HepG2 (cell line): ENCODE measurements around the gene TKFC. TPM values are rescaled to one million over a fixed set of nuclear protein-coding genes. Genes with fewer than 3 reads are reported as not detected.

Experiments
- AHR ChIP-seq: IDR thresholded peaks from 2 replicates; pipeline ENCODE4 v1.6.1; 2018; ENCODE audit warnings: missing genetic modification reagents, missing compliant biosample characterization
- ATAD3A ChIP-seq: sonication (generic); formaldehyde crosslinking; IDR thresholded peaks from 2 replicates; pipeline ENCODE4 v1.4.0; 2020; ENCODE audit warnings: missing genetic modification reagents
- ATRX ChIP-seq: sonication (generic); formaldehyde crosslinking; IDR thresholded peaks from 2 replicates; pipeline ENCODE4 v1.4.0; 2020; ENCODE audit warnings: missing genetic modification reagents, borderline replicate concordance
- ELF1 ChIP-seq: sonication (generic); formaldehyde crosslinking; IDR thresholded peaks from 2 replicates; pipeline ENCODE4 v1.4.0; 2020; ENCODE audit warnings: missing genetic modification reagents
- FOSL1 ChIP-seq: sonication (generic); formaldehyde crosslinking; IDR thresholded peaks from 2 replicates; pipeline ENCODE4 v1.9.0; 2021; ENCODE audit warnings: missing genetic modification reagents, borderline replicate concordance
- MTF2 ChIP-seq: sonication (generic); formaldehyde crosslinking; IDR thresholded peaks from 2 replicates; pipeline ENCODE4 v1.5.0; 2020; ENCODE audit warnings: missing genetic modification reagents, borderline replicate concordance
- NAIF1 ChIP-seq: sonication (generic); formaldehyde crosslinking; IDR thresholded peaks from 2 replicates; pipeline ENCODE4 v1.5.0; 2020; ENCODE audit warnings: mild to moderate bottlenecking, missing genetic modification reagents, borderline replicate concordance
- RAD51 ChIP-seq: fragments of 450-650 bp; IDR thresholded peaks from 2 replicates; pipeline ENCODE4 v1.6.1; 2016; ENCODE audit warnings: borderline replicate concordance
- RFX3 ChIP-seq: IDR thresholded peaks from 2 replicates; pipeline ENCODE4 v1.6.1; 2016; ENCODE audit warnings: missing biosample characterization, missing genetic modification reagents
- RFX5 ChIP-seq: IDR thresholded peaks from 2 replicates; pipeline ENCODE4 v1.6.1; 2011; ENCODE audit warnings: low read depth, low read length, improper control_type of control experiment
- STAG1 ChIP-seq: sonication (generic); formaldehyde crosslinking; IDR thresholded peaks from 2 replicates; pipeline ENCODE4 v1.4.0; 2020; ENCODE audit warnings: missing genetic modification reagents
- SYNCRIP ChIP-seq: fragments of 200-400 bp; formaldehyde crosslinking; IDR thresholded peaks from 2 replicates; pipeline ENCODE4 v1.6.1; 2018; ENCODE audit warnings: mild to moderate bottlenecking, low read depth, low read length; ENCODE audit not compliant: insufficient read depth
- ZNF143 ChIP-seq: sonication (generic); formaldehyde crosslinking; IDR thresholded peaks from 2 replicates; pipeline ENCODE4 v1.4.0; 2020; ENCODE audit warnings: missing genetic modification reagents
- ZNF567 ChIP-seq: sonication (generic); formaldehyde crosslinking; IDR thresholded peaks from 2 replicates; pipeline ENCODE4 v1.8.1; 2023; ENCODE audit warnings: mild to moderate bottlenecking, missing genetic modification reagents, borderline replicate concordance
- ZNF605 ChIP-seq: sonication (generic); formaldehyde crosslinking; IDR thresholded peaks from 2 replicates; pipeline ENCODE4 v1.8.0; 2022; ENCODE audit warnings: mild to moderate bottlenecking, missing genetic modification reagents
- ZNF614 ChIP-seq: IDR thresholded peaks from 2 replicates; pipeline ENCODE4 v1.6.1; 2018; ENCODE audit warnings: missing biosample characterization, missing genetic modification reagents, inconsistent platforms, borderline replicate concordance
- polyA plus RNA-seq, 8 experiments: library from polyadenylated mRNA; depleted of rRNA in 3 of 8; stranded (reverse) in 7 of 8; unstranded in 1 of 8; fragments of >200 nt; fragmentation: Illumina TruSeq in 4 of 8; extraction: Trizol in 4 of 8; gene quantifications; 2 replicates each; pipeline versions ENCODE4 v1.2.1 to v1.2.3, GENCODE V29; 2011 to 2016; ENCODE audit warnings: low read depth in 4 of 8, missing spikeins in 1 of 8, mixed read lengths in 1 of 8; ENCODE audit not compliant: insufficient read depth in 1 of 8
- total RNA-seq, 5 experiments: library from RNA; depleted of rRNA; stranded (reverse); fragments of >200 nt; fragmentation: Illumina TruSeq; extraction: Trizol; gene quantifications; 2 replicates each; pipeline ENCODE4 v1.2.3, GENCODE V29; 2016; ENCODE audit warnings: low read depth in 1 of 5
- TF ChIP-seq, protein P1 (sequence below): sonication (generic); formaldehyde crosslinking; IDR thresholded peaks from 2 replicates; pipeline ENCODE4 v1.8.1; 2023; ENCODE audit warnings: missing genetic modification reagents, mild to moderate bottlenecking, borderline replicate concordance
- TF ChIP-seq, protein P2 (sequence below): sonication (generic); formaldehyde crosslinking; IDR thresholded peaks from 2 replicates; pipeline ENCODE4 v1.4.0; 2020; ENCODE audit warnings: mild to moderate bottlenecking, missing genetic modification reagents
- TF ChIP-seq, protein P3 (sequence below): sonication (generic); formaldehyde crosslinking; IDR thresholded peaks from 2 replicates; pipeline ENCODE4 v1.5.0; 2020; ENCODE audit warnings: missing genetic modification reagents
- TF ChIP-seq, protein P4 (sequence below): sonication (generic); formaldehyde crosslinking; IDR thresholded peaks from 2 replicates; pipeline ENCODE4 v1.4.0; 2020; ENCODE audit warnings: mild to moderate bottlenecking, missing genetic modification reagents, borderline replicate concordance
- TF ChIP-seq, protein P5 (sequence below): sonication (generic); formaldehyde crosslinking; IDR thresholded peaks from 2 replicates; pipeline ENCODE4 v1.9.0; 2021; ENCODE audit warnings: missing genetic modification reagents, borderline replicate concordance
- TF ChIP-seq, protein P6 (sequence below): sonication (generic); formaldehyde crosslinking; conservative IDR thresholded peaks from 2 replicates; pipeline ENCODE4 v1.5.0; 2020; ENCODE audit warnings: missing genetic modification reagents

The TKFC gene
- total and polyA plus RNA-seq, 2 of the 13 experiments (the other 11 are each of a cell fraction or from before 2014, with no cell fraction given), result 147 to 197 TPM

DNA sequence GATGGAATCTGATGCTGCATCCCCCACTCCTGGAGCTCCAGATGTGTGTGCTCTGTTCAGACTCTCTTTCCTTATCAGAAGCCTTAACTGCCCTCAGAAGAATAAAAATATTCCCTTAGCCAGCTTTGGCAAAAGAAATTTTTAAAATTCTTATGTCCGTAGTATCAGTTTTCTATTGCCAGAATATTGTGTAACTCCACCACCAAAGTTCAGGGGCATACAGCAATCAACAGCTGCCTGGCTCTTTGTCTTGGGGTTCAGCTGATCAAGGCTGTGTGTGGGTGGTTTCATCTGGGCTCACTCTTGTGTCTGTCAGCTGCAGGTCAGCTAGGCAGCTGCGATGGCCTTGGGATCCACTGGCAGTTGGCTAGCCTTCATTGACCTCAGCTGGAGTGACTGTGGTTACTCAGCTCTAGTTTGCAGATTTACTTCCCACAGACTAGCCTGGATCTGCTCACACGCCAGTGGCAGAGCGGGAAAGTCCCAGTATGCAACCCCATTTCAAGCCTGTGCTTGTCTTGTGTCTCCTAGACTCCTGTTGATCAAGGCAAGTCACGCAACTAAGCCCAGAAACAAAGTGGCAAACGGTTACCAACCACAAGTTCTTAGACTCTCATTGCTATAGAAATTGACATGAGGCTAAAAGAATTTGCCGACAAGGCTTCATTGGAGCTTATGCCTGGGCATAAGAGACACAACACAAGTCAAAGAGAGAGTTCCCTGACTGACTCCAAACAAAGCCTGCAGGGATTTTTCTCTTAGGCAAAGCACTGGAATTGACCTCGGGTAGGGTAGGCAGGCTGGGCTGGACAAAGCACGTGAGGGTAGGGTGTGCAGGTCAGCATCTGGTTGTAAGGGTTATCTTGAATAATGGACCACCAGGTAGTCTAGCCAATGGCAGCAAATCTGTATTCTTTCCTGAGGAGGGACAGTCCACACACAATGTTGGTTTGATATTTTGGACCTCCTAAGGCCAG lies 36.6 kb downstream of the TKFC start (continued):
- no peak; the same call in 1 of the 2 replicates for TF ChIP-seq ZNF143 (CRISPR knock-in tag)
- no peak for TF ChIP-seq FOSL1 (CRISPR knock-in tag)
- no peak for TF ChIP-seq RAD51
- no peak for TF ChIP-seq RFX5
- no peak for TF ChIP-seq MTF2 (CRISPR knock-in tag)
- TF ChIP-seq ATRX, result no peak
- TF ChIP-seq ELF1 (CRISPR knock-in tag), result no peak; the same call in 1 of the 2 replicates
- TF ChIP-seq, protein P1, sequence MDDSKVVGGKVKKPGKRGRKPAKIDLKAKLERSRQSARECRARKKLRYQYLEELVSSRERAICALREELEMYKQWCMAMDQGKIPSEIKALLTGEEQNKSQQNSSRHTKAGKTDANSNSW (CRISPR knock-in tag), result no peak
- TF ChIP-seq, protein P2, sequence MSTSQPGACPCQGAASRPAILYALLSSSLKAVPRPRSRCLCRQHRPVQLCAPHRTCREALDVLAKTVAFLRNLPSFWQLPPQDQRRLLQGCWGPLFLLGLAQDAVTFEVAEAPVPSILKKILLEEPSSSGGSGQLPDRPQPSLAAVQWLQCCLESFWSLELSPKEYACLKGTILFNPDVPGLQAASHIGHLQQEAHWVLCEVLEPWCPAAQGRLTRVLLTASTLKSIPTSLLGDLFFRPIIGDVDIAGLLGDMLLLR (CRISPR knock-in tag), result no peak
- peak; percentile 77; the same call in 1 of the 2 replicates for TF ChIP-seq ZNF614 (CRISPR knock-in tag)
- TF ChIP-seq RFX3 (CRISPR knock-in tag), result no peak
- no peak for TF ChIP-seq ZNF605 (CRISPR knock-in tag)
- TF ChIP-seq NAIF1, result no peak
- TF ChIP-seq, protein P3, sequence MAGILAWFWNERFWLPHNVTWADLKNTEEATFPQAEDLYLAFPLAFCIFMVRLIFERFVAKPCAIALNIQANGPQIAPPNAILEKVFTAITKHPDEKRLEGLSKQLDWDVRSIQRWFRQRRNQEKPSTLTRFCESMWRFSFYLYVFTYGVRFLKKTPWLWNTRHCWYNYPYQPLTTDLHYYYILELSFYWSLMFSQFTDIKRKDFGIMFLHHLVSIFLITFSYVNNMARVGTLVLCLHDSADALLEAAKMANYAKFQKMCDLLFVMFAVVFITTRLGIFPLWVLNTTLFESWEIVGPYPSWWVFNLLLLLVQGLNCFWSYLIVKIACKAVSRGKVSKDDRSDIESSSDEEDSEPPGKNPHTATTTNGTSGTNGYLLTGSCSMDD, result no peak
- TF ChIP-seq, protein P4, sequence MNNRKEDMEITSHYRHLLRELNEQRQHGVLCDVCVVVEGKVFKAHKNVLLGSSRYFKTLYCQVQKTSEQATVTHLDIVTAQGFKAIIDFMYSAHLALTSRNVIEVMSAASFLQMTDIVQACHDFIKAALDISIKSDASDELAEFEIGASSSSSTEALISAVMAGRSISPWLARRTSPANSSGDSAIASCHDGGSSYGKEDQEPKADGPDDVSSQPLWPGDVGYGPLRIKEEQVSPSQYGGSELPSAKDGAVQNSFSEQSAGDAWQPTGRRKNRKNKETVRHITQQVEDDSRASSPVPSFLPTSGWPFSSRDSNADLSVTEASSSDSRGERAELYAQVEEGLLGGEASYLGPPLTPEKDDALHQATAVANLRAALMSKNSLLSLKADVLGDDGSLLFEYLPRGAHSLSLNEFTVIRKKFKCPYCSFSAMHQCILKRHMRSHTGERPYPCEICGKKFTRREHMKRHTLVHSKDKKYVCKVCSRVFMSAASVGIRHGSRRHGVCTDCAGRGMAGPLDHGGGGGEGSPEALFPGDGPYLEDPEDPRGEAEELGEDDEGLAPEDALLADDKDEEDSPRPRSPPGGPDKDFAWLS (CRISPR knock-in tag), result no peak
- TF ChIP-seq AHR (CRISPR knock-in tag), result no peak
- TF ChIP-seq ZNF567, result no peak
- TF ChIP-seq, protein P5, sequence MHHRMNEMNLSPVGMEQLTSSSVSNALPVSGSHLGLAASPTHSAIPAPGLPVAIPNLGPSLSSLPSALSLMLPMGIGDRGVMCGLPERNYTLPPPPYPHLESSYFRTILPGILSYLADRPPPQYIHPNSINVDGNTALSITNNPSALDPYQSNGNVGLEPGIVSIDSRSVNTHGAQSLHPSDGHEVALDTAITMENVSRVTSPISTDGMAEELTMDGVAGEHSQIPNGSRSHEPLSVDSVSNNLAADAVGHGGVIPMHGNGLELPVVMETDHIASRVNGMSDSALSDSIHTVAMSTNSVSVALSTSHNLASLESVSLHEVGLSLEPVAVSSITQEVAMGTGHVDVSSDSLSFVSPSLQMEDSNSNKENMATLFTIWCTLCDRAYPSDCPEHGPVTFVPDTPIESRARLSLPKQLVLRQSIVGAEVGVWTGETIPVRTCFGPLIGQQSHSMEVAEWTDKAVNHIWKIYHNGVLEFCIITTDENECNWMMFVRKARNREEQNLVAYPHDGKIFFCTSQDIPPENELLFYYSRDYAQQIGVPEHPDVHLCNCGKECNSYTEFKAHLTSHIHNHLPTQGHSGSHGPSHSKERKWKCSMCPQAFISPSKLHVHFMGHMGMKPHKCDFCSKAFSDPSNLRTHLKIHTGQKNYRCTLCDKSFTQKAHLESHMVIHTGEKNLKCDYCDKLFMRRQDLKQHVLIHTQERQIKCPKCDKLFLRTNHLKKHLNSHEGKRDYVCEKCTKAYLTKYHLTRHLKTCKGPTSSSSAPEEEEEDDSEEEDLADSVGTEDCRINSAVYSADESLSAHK (CRISPR knock-in tag), result no peak
- no peak for TF ChIP-seq SYNCRIP
- TF ChIP-seq ATAD3A (CRISPR knock-in tag), result no peak
- TF ChIP-seq, protein P6, sequence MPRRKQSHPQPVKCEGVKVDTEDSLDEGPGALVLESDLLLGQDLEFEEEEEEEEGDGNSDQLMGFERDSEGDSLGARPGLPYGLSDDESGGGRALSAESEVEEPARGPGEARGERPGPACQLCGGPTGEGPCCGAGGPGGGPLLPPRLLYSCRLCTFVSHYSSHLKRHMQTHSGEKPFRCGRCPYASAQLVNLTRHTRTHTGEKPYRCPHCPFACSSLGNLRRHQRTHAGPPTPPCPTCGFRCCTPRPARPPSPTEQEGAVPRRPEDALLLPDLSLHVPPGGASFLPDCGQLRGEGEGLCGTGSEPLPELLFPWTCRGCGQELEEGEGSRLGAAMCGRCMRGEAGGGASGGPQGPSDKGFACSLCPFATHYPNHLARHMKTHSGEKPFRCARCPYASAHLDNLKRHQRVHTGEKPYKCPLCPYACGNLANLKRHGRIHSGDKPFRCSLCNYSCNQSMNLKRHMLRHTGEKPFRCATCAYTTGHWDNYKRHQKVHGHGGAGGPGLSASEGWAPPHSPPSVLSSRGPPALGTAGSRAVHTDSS (CRISPR knock-in tag), result no peak
- no peak for TF ChIP-seq STAG1 (CRISPR knock-in tag)
